CD4-positive, alpha-beta T cell treated with Interleukin-6 for 4 hours (primary cell): Measurements from ENCODE around the gene ALPL.

Experiments
- DNase-seq: peaks from one replicate; pipeline ENCODE4 v3.0.0-alpha.2; 2020; ENCODE audit warnings: mixed read lengths

Gene ALPL

GRCh38 chr1:21604208-21604957 lies 95.2 kb downstream of the ALPL start:
- DNase-seq, result no peak

GRCh38 chr1:21605012-21605715 lies 95.9 kb downstream of the ALPL start:
- no peak for DNase-seq

GRCh38 chr1:21605964-21606705 lies 96.9 kb downstream of the ALPL start:
- DNase-seq, result no peak

GRCh38 chr1:21607549-21608529 lies 98.6 kb downstream of the ALPL start:
- peak; percentile 15 for DNase-seq

GRCh38 chr1:21608798-21609197 lies 99.6 kb downstream of the ALPL start:
- no peak for DNase-seq

- no peak for DNase-seq
Observed at GRCh38 chr1:21610027-21610426, 100.8 kb downstream of the ALPL start.

GRCh38 chr1:21610989-21611785 lies 102.0 kb downstream of the ALPL start:
- DNase-seq, result no peak

GRCh38 chr1:21612057-21612456 lies 102.8 kb downstream of the ALPL start:
- no peak for DNase-seq

GRCh38 chr1:21613072-21613867 lies 104.0 kb downstream of the ALPL start:
- no peak for DNase-seq

- no peak for DNase-seq
Observed at GRCh38 chr1:21614419-21615115, 105.3 kb downstream of the ALPL start.

GRCh38 chr1:21616372-21616771 lies 107.1 kb downstream of the ALPL start:
- DNase-seq, result no peak

GRCh38 chr1:21617126-21617738 lies 108.0 kb downstream of the ALPL start:
- no peak for DNase-seq

- DNase-seq, result no peak
Observed at GRCh38 chr1:21618059-21618458, 108.8 kb downstream of the ALPL start.

GRCh38 chr1:21618561-21619374 lies 109.5 kb downstream of the ALPL start:
- no peak for DNase-seq

- DNase-seq, result no peak
Observed at GRCh38 chr1:21619375-21619947, 110.2 kb downstream of the ALPL start.

- no peak for DNase-seq
Observed at GRCh38 chr1:21620011-21620410, 110.8 kb downstream of the ALPL start.

GRCh38 chr1:21620496-21620895 lies 111.3 kb downstream of the ALPL start:
- DNase-seq, result no peak

GRCh38 chr1:21621051-21621450 lies 111.8 kb downstream of the ALPL start:
- no peak for DNase-seq
